Neural cell (in vitro differentiated cells): ENCODE results near the gene PRKACA.

Source experiments
- CTCF ChIP-seq: fragments of 450-650 bp; IDR thresholded peaks from 2 replicates; pipeline ENCODE4 v1.5.1; 2014; ENCODE audit warnings: antibody characterized with exemption, mild to moderate bottlenecking, moderate library complexity; ENCODE audit not compliant: poor library complexity, severe bottlenecking
- EP300 ChIP-seq: fragments of 450-650 bp; conservative IDR thresholded peaks from 2 replicates; pipeline ENCODE4 v1.6.1; 2014; ENCODE audit warnings: antibody characterized with exemption, mild to moderate bottlenecking, moderate library complexity; ENCODE audit not compliant: poor library complexity, severe bottlenecking
- EZH2 ChIP-seq: fragments of 200-600, 300-800 bp; shearing (Covaris generic), sonication (generic); IDR thresholded peaks from 2 replicates; pipeline ENCODE4 v1.6.1; 2014; ENCODE audit warnings: antibody characterized with exemption, low read length, borderline replicate concordance, mild to moderate bottlenecking; ENCODE audit not compliant: insufficient read depth, poor library complexity, severe bottlenecking
- MXI1 ChIP-seq: fragments of 450-650 bp; conservative IDR thresholded peaks from 2 replicates; pipeline ENCODE4 v1.6.1; 2014; ENCODE audit warnings: antibody characterized with exemption, mild to moderate bottlenecking; ENCODE audit not compliant: poor library complexity, severe bottlenecking
- POLR2AphosphoS5 ChIP-seq: IDR thresholded peaks from 2 replicates; pipeline ENCODE4 v1.6.1; 2012
- RAD21 ChIP-seq: fragments of 450-650 bp; conservative IDR thresholded peaks from 2 replicates; pipeline ENCODE4 v1.6.1; 2014; ENCODE audit warnings: antibody characterized with exemption, mild to moderate bottlenecking, moderate library complexity
- REST ChIP-seq: IDR thresholded peaks from 2 replicates; pipeline ENCODE4 v1.6.1; 2012; ENCODE audit warnings: borderline replicate concordance
- SMC3 ChIP-seq: fragments of 450-650 bp; conservative IDR thresholded peaks from 2 replicates; pipeline ENCODE4 v1.6.1; 2014; ENCODE audit warnings: antibody characterized with exemption, mild to moderate bottlenecking, moderate library complexity; ENCODE audit not compliant: poor library complexity
- TAF1 ChIP-seq: IDR thresholded peaks from 2 replicates; pipeline ENCODE4 v1.6.1; 2012; ENCODE audit warnings: low read depth

DNA sequence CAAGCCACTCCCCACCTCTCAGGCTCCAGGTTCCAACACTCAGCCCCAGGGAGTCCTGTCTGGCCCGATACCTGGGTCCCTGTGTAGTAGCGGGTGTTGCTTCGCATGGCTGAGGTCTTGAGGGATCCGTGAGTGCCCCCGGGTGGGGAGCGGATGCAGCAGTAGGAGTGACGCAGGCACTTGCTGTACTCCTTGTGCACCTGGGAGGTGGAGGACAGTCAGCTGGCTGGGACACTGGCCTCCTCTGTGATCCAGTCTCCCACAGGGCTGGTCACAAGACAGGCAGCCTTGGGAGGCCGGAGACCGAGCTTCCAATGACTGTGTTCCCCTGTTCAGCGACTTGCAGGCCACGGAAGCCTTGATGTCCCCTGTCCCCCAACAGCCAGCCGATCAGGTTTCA lies 35.2 kb upstream of the PRKACA start:
- no peak for TF ChIP-seq RAD21
- no peak for TF ChIP-seq EP300
- TF ChIP-seq SMC3, result no peak
- no peak for TF ChIP-seq REST
- no peak for TF ChIP-seq TAF1
- TF ChIP-seq CTCF, result no peak
- TF ChIP-seq EZH2, result no peak
- no peak for TF ChIP-seq POLR2AphosphoS5
- no peak for TF ChIP-seq MXI1
